Activated gamma-delta T cell (primary cell): Measurements from ENCODE around the gene CARD11.
"Not testable (repeated sequence)": the region's sequence is repeated elsewhere in the genome, so short reads cannot be mapped to it uniquely, and the experiment has no call there.

Source experiments
- DNase-seq: peaks from one replicate; lab custom pipeline; 2025; lab: John Stamatoyannopoulos, UW

CARD11 gene

DNA sequence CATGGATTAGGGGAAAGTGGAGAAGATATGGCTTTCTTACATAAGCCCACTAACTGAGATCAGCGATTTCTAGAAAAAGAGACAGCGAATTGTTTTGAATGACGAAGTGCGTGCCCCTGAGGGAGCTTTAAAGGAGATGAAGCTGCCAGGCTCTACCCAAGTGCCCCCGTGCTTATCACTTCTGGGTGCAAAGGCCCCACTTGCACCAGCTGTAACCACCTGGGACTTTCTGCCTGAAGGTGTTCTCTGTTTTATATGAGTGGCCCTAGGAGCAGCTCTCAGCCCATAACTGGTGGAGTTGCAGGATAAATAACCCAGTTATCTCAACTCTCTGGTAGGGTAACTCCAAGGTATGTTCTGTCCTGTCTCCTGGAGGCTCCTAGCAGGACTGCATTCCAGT is 20.4 kb upstream of the CARD11 start:
- no peak for DNase-seq

- no peak for DNase-seq
These were observed 19.5 kb upstream of the CARD11 start for GRCh38 chr7:3063016-3063753.

- DNase-seq = no peak
These were observed 13.4 kb upstream of the CARD11 start for GRCh38 chr7:3057066-3057420.

GRCh38 chr7:3056234-3057065 is 12.8 kb upstream of the CARD11 start:
- DNase-seq = no peak

GRCh38 chr7:3055626-3056025 is 12.0 kb upstream of the CARD11 start:
- DNase-seq = no peak

DNA sequence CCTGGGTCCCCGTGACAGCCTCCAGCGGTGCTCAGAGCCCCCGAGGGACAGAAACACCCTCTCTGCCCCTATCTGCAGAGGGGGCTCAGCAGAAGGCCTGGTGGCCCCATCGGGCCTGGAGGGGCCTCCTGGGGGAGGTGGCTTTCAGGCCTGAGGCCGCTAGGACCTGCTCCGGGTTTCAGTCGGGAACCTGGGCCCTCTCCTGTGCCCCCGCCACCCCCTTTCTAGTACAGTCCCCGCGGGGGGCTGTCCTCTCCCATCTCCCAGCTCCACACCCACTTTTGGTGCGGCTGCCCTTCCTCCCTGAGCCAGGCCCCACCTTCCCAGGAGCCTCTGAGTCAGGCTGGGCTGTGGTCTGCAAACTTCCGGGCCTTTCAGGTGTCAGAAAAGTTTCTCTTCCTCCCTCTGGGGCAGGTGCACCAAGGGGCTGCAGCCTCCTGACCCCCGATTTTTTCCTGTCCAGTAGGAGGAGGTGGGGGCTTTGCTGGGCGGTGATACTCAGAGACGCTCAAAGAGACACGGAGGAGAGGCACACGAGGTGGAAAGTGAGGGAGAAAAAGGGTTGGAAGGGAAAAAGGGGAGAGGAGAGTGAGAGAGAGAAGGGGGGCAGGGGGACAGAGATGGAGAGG is 692 bp downstream of the CARD11 start:
- DNase-seq = no peak

DNA sequence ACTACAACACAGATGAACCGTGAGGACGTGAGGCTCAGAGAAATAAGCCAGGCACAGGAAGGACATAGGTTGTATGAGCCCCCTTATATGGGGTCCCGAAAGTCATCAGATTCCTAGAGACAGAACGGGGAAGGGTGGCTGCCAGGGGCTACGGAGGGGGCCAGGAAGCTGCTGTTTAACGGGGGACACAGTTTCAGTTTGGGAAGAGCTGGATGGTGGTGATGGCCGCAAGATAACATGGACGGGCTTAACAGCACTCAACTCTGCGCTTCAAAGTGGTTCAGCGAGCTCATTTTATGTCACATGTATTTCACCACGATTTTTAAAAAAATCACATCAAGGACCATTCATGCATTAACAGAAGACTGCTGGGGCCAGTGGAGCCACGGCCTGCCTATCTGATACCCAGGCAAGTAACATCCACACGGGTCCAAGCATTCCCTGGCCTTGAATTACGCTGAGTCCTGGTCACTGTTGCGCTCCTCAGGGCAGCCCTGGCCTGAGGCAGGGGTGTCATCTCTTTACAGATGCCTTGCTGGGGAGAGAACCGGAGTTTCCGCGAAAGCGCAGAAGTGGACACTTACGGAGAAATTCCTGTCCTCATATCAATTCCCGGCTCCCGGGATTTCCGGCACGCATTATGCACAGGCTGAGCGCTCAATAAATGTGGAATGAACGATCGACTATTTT is 1.5 kb downstream of the CARD11 start:
- no peak for DNase-seq

DNA sequence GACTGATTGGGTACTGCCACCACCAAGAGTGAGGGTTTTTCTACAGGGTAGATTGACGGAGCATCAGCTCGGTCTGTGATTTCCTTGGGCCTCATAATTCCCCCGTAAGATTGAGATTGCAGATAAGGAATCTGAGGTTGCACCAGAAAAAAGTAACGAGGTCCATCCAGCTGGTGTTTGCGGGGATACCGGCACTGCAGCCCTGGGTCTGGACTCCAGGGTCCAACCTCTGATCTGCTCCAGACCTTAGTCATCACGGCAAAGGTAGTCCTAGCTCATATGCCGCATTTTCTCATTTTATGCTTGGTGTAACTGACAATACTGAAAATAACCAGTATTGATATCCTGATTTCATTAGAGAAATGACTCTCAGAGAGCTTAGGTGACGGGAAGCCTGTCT is 3.9 kb downstream of the CARD11 start:
- no peak for DNase-seq

DNA sequence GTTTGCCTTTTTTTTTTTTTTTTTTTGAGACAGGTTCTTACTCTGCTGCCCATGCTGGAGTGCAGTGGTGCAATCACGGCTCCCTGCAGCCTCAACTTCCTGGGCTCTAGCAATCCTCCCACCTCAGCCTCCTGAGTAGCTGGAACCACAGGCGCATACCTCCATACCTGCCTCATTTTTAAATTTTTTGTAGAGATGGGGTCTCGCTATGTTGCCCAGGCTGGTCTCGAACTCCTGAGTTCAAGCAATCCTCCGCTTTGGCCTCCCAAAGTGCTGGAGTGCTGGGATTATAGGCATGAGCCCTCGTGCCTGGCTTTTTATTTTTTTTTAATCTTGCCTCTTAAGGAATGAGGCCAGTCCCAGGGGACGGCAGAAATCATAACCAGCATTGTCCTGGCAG is 5.7 kb downstream of the CARD11 start:
- not testable (repeated sequence) for DNase-seq

DNA sequence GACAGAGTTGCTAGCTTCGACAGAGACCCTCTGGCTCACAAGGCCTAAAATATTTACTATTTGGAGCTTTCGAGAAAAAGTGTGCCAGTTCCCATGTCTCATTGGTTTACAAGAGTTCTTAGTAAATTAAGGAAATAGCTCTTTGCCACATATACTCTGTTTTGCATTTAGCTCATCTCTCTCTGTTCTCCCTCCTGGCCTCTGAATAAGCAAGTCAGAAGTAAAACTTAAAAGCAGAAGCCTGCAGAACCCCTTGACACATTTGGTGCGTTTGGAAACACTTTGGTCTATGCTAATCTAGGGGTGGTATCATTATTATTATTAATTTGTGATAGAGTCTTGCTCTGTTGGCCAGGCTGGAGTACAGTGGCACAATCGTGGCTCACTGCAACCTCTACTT is 6.4 kb downstream of the CARD11 start:
- DNase-seq = no peak

DNA sequence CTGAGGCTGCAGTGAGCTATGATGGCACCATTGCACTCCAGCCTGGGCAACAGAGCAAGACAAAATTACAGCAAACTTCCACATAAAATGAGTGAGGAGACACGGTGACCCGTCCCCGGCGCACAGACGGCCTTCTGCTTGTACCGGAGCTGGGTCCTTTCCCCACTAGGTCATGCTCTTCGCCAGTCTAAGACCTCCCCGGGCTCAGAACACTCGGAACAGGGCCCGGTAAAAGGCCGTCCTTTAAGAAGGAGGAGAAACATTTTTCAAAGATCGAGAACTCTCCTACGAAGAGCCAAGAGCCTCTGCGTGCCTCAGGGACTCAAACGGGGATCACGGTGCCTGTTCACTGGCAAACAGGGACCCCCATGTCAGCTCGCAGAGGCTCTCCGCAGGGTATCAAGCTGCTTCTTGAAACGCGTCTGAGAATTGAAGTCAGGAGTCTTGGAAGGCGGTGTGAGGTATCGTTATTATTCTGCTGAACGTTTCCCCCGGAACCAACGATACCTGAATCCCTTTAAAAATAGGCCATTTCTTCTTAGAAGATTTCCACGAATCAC is 9.0 kb downstream of the CARD11 start:
- DNase-seq = no peak

DNA sequence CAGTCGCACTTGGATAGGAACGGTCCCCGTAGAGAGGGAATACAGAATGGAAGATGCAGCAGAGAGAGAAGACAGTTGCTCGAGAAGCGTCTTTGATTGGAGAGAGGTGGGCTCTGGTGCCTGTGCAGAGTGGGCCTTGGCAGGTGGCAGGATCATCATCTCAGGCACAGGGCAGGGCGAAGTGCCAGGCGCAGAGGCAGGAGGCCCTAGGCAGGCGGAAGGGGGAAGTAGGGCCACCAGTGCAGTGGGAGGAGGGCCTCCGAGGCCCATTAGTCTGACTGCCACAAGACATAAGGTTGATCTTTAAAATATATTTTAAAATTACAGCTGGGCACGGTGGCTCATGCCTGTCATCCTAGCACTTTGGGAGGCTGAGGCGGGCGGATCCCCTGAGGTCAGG is 10.1 kb downstream of the CARD11 start:
- DNase-seq = no peak

- DNase-seq = no peak
These were observed 10.5 kb downstream of the CARD11 start for GRCh38 chr7:3033136-3033535.

GRCh38 chr7:3032256-3032655 is 11.4 kb downstream of the CARD11 start:
- DNase-seq = no peak

- DNase-seq = no peak
These were observed 14.5 kb downstream of the CARD11 start for GRCh38 chr7:3029138-3029537.

DNA sequence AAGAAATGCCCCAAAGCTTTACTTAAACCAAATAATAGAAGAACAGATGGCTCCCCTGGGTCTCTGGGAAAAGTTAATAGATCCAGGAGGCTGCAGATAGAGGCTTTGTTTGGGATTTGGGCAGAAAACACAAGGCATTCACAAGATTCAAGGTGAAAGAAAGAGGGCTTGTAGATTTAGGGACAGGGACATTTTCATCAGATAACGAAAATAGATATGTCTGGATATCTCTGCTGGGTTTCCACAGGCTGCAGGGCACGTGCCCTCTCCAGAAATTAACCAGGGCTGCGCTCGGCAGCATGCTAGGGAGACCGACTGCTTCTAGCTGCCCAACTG is 14.9 kb downstream of the CARD11 start:
- DNase-seq = no peak

DNA sequence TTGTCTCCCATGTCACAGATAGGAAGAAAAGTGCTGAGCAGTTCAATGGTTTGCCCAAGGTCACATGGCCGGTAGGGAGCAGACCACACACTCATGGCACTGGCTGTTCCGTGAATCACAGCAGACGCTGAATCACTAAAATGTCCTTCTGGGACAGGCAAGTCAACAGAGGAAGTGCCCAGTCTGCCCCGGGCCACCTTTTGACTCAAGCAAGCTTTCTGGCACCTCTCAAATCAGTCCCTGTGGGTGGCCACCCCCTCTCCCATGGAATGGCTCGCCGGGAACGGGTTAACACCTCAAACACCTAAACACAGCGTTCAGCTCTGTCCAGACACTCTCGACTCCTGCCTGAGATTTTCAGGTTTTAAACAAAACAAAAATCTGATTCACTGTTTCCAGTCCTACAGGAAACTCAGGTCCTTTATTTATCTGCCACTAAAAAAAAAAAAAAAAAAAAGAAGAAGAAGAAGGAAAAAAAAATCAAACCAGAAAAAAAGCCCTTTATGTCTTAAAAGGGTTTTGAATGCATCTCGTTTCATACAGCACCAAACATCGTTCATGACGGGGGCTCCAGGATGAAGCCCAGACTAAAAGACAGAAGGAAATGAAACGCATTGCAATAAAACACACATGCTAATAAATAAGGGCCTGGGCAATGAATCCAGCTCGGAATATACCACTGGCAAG is 15.5 kb downstream of the CARD11 start:
- DNase-seq = no peak

DNA sequence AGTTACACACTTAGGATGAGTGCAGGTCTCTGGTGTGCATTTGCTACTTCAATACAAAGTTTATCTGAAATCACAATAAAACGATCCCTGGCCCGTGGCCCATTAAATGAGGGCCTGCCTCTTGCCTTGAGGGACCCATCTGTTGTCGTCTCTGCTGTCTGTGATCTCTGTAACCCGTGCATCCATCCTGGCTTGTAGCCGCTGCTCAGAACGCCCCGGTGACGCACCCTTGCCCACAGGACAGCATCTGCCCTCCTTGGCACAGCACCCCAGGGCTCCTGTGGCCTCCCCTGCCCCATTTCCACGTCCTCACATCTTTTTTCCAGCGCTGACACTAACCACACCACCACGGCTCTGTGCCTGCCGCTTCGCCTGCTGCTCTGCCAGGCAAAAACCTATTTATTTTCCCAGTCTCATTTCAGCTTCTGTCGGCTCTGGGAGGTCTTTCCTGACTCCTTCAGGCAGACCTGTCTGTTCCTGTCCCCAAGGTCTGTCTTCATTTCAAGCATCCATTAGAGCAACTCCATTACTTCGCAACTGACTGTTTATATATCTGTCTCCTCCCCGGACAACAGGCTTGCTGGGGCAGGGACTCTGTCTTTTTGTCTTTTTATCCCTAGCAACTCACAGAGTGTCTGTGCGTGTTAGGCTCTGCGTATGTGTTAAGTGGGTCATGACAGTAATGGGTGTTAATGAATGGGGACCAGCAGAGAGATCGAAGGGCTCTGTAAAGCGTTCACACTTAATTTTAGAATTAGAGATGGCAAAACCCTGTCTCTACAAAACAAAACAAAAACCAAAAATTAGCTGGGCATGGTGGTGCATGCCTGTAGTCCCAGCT is 16.4 kb downstream of the CARD11 start:
- DNase-seq = no peak

- no peak for DNase-seq
These were observed 18.1 kb downstream of the CARD11 start for GRCh38 chr7:3025616-3026015.

DNA sequence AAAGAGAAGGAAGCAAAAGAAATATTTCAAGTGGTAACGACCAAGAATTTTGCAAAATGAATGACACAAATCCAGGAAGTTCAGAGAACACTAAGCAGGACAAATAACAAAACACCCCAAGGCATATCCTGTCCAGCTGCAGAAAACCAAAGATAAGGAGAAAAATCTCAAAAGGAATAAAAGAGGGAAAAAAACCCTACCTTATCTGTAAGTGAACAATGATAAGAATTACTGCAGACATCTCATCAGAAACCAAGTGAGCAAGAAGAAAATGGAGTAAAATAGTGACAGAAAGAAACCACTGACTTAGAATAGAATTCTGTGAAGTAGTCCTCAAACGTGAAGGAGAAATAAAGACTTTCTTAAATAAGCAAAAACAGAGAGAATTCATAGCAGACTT is 21.8 kb downstream of the CARD11 start:
- DNase-seq = no peak

- DNase-seq = not testable (repeated sequence)
These were observed 22.4 kb downstream of the CARD11 start for GRCh38 chr7:3021224-3021623.
